IMR-90 (cell line): ENCODE measurements around the gene C22orf31. TPM values are rescaled to one million over a fixed set of nuclear protein-coding genes. Genes with fewer than 3 reads are reported as not detected.
A peak's percentile ranks its signal among the peaks of the same experiment; 100 is the strongest.

Experiments
- ATAC-seq: fragments of 200-7000 bp; cut with Tn5 transposase; 2 replicates; pipeline ENCODE4 v1.9.1; 2020; ENCODE audit warnings: low read depth, mild to moderate bottlenecking, moderate library complexity
- BruUV-seq: library from RNA; stranded (reverse); fragments of 400-500 nt; replicated peaks from 2 replicates; lab custom pipeline; 2021; lab: Mats Ljungman, UMichigan
- CTCF ChIA-PET: fragments of 300-600 bp; formaldehyde crosslinking; extraction: SDS; loops from one replicate; lab custom pipeline; 2021; ENCODE audit warnings: antibody characterized with exemption; lab: Yijun Ruan, JAX
- POLR2A ChIA-PET: fragments of 300-600 bp; sonication (Branson Sonifier 250); formaldehyde crosslinking; loops from one replicate; lab custom pipeline; 2022; ENCODE audit warnings: antibody characterized with exemption; ENCODE audit not compliant: unreplicated experiment; lab: Charles Lee
- DNase-seq: peaks from one replicate; pipeline ENCODE4 v3.0.0; 2013
- H2AFZ ChIP-seq: replicated peaks from 2 replicates; pipeline ENCODE3; 2013; ENCODE audit warnings: low read length, mild to moderate bottlenecking; ENCODE audit not compliant: poor library complexity
- H2AK5ac ChIP-seq: 2 replicates; pipeline ENCODE4 v1.6.1; 2013; ENCODE audit warnings: low read depth, low read length, inconsistent platforms
- H2AK9ac ChIP-seq: replicated peaks from 2 replicates; pipeline ENCODE3; 2013; ENCODE audit warnings: mild to moderate bottlenecking, low read depth, low read length, moderate library complexity; ENCODE audit not compliant: poor library complexity
- H2BK120ac ChIP-seq: 2 replicates; pipeline ENCODE4 v1.6.1; 2013; ENCODE audit warnings: low read depth, low read length, inconsistent platforms
- H2BK15ac ChIP-seq: 3 replicates; pipeline ENCODE4 v1.6.1; 2013; ENCODE audit warnings: low read depth, low read length, inconsistent platforms
- H2BK20ac ChIP-seq: 2 replicates; pipeline ENCODE4 v1.6.1; 2013; ENCODE audit warnings: low read depth, mild to moderate bottlenecking, inconsistent platforms, low read length, moderate library complexity
- H2BK5ac ChIP-seq: 2 replicates; pipeline ENCODE4 v1.6.1; 2013; ENCODE audit warnings: mild to moderate bottlenecking, low read depth, low read length, inconsistent platforms; ENCODE audit not compliant: poor library complexity, severe bottlenecking
- H3K14ac ChIP-seq: replicated peaks from 2 replicates; pipeline ENCODE4 v1.6.1; 2013; ENCODE audit warnings: low read depth, low read length, inconsistent platforms
- H3K18ac ChIP-seq: 2 replicates; pipeline ENCODE4 v1.6.1; 2013; ENCODE audit warnings: low read depth, low read length, control low read depth
- H3K23ac ChIP-seq: 2 replicates; pipeline ENCODE4 v1.6.1; 2013; ENCODE audit warnings: low read depth, low read length, inconsistent platforms
- H3K27ac ChIP-seq: 2 replicates; pipeline ENCODE4 v1.5.1; 2013; ENCODE audit warnings: mild to moderate bottlenecking, control low read depth, low read length; ENCODE audit not compliant: insufficient read depth
- H3K27me3 ChIP-seq: 2 replicates; pipeline ENCODE4 v1.6.1; 2013; ENCODE audit warnings: low read length; ENCODE audit not compliant: control insufficient read depth, insufficient read depth
- H3K36me3 ChIP-seq: 2 replicates; pipeline ENCODE4 v1.6.1; 2013; ENCODE audit warnings: low read length, mixed read lengths; ENCODE audit not compliant: control insufficient read depth, insufficient read depth
- H3K4ac ChIP-seq: 2 replicates; pipeline ENCODE4 v1.6.1; 2013; ENCODE audit warnings: low read depth, low read length, inconsistent platforms
- H3K4me1 ChIP-seq: 2 replicates; pipeline ENCODE4 v1.6.1; 2013; ENCODE audit warnings: low read length, mixed read lengths; ENCODE audit not compliant: control insufficient read depth, insufficient read depth
- H3K4me2 ChIP-seq: 2 replicates; pipeline ENCODE4 v1.6.1; 2013; ENCODE audit warnings: low read depth, mild to moderate bottlenecking, control low read depth, low read length, moderate library complexity
- H3K4me3 ChIP-seq: 2 replicates; pipeline ENCODE4 v1.5.1; 2013; ENCODE audit warnings: low read depth, mild to moderate bottlenecking, control low read depth, low read length, moderate library complexity; ENCODE audit not compliant: insufficient read depth
- H3K56ac ChIP-seq: 2 replicates; pipeline ENCODE4 v1.6.1; 2013; ENCODE audit warnings: low read length, inconsistent platforms; ENCODE audit not compliant: insufficient read depth; ENCODE audit errors: extremely low read depth
- H3K79me1 ChIP-seq, 2 experiments: 2 replicates each; pipeline ENCODE4 v1.6.1; 2013; ENCODE audit warnings: low read length in 2 of 2, inconsistent platforms in 1 of 2, low read depth in 1 of 2
- H3K9ac ChIP-seq: 2 replicates; pipeline ENCODE4 v1.6.1; 2013; ENCODE audit warnings: low read depth, low read length, control low read depth
- H3K9me1 ChIP-seq: 2 replicates; pipeline ENCODE4 v1.6.1; 2013; ENCODE audit warnings: low read length, inconsistent platforms; ENCODE audit not compliant: insufficient read depth
- H3K9me3 ChIP-seq: 2 replicates; pipeline ENCODE4 v1.6.1; 2013; ENCODE audit warnings: low read length; ENCODE audit not compliant: control insufficient read depth, insufficient read depth
- H4K20me1 ChIP-seq: 2 replicates; pipeline ENCODE4 v1.6.1; 2013; ENCODE audit warnings: low read length, inconsistent platforms; ENCODE audit not compliant: insufficient read depth
- H4K5ac ChIP-seq: 2 replicates; pipeline ENCODE4 v1.6.1; 2013; ENCODE audit warnings: mild to moderate bottlenecking, low read depth, low read length, control low read depth
- H4K8ac ChIP-seq, 2 experiments: 2 replicates each; pipeline ENCODE4 v1.6.1; 2013; ENCODE audit warnings: low read depth in 2 of 2, low read length in 2 of 2, control low read depth in 1 of 2, inconsistent platforms in 1 of 2
- H4K91ac ChIP-seq: 2 replicates; pipeline ENCODE4 v1.6.1; 2013; ENCODE audit warnings: low read depth, low read length, inconsistent platforms; ENCODE audit not compliant: insufficient read depth
- MAFK ChIP-seq: IDR thresholded peaks from 2 replicates; pipeline ENCODE4 v1.6.1; 2012; ENCODE audit warnings: low read depth, low read length, improper control_type of control experiment
- RAD21 ChIP-seq: IDR thresholded peaks from 2 replicates; pipeline ENCODE4 v1.6.1; 2012; ENCODE audit warnings: low read length, improper control_type of control experiment
- RFX5 ChIP-seq: IDR thresholded peaks from 2 replicates; pipeline ENCODE4 v1.8.0; 2012; ENCODE audit warnings: low read depth, mild to moderate bottlenecking, low read length, moderate library complexity
- WGBS, 2 experiments: methylation state at CpG; one replicate each; pipeline versions ENCODE4 v1.1.5 to v1.1.7; 2013; ENCODE audit warnings: missing lambda C conversion rate in 2 of 2; ENCODE audit not compliant: insufficient read length in 1 of 2; ENCODE audit errors: extremely low coverage in 2 of 2; 5-methylcytosine and 5-hydroxymethylcytosine counted together
- dilution Hi-C: fragments of 300-500 bp; cut with HindIII; formaldehyde crosslinking; loops from one replicate; pipeline ENCODE4 v1.14.3; 2018; ENCODE audit warnings: low sequenced_read_pairs; ENCODE audit not compliant: unreplicated experiment
- in situ Hi-C: fragments of 300-500 bp; cut with MboI; formaldehyde crosslinking; loops from 3 replicates; pipeline ENCODE4 v1.14.3; 2019; ENCODE audit warnings: low sequenced_read_pairs, inconsistent platforms, mixed read lengths
- intact Hi-C: fragments of 100-400 bp; cut with micrococcal nuclease; formaldehyde crosslinking; loops from 2 replicates; pipeline ENCODE4 v1.10.0; 2022
- polyA plus RNA-seq, 3 experiments: library from polyadenylated mRNA; depleted of rRNA; stranded (reverse); fragments of >200 nt; gene quantifications; 2 replicates each; pipeline ENCODE4 v1.2.3, GENCODE V29; 2012; ENCODE audit warnings: low replicate concordance in 1 of 3
- total RNA-seq: library from RNA; depleted of rRNA; stranded (reverse); fragments of >200 nt; gene quantifications from 2 replicates; pipeline ENCODE4 v1.2.3, GENCODE V29; 2012

C22orf31 gene
- total and polyA plus RNA-seq, 2 of the 4 experiments (the other 2 are of a cell fraction), result not detected

- dilution Hi-C loops, result no loop called here
- H3K14ac ChIP-seq, result no peak overlapping the region
- H3K9me3 ChIP-seq, result no peaks in the 10 kb centered on the region
- TF ChIP-seq RAD21 (no peak), MAFK (peak; percentile 85), RFX5 (no peak)
- H4K91ac ChIP-seq, result no peak overlapping the region
- H3K4ac ChIP-seq, result no peak overlapping the region
- no peaks in the 10 kb centered on the region for H4K20me1 ChIP-seq
- no peaks in the 10 kb centered on the region for H3K79me1 ChIP-seq
- DNase-seq (no peak), ATAC-seq (no peak)
- H3K56ac ChIP-seq, result no peak overlapping the region
- CTCF ChIA-PET, result no interaction called here
- H3K23ac ChIP-seq, result no peak overlapping the region
- no peak overlapping the region for H3K27ac ChIP-seq
- no peak overlapping the region for H3K18ac ChIP-seq
- H4K5ac ChIP-seq, result no peak overlapping the region
- no peak overlapping the region for H2BK5ac ChIP-seq
- H2BK15ac ChIP-seq, result no peak overlapping the region
- H3K36me3 ChIP-seq, result no peaks in the 10 kb centered on the region
- peaks cover 1% of the 10 kb centered on the region; the same call in 1 of the 2 replicates for H3K4me1 ChIP-seq
- intact Hi-C loops, result no loop called here
- no peak overlapping the region for H2AK5ac ChIP-seq
- H2BK20ac ChIP-seq, result no peak overlapping the region
- H2AK9ac ChIP-seq, result no peak overlapping the region
- H3K4me2 ChIP-seq, result no peak overlapping the region
- no peak overlapping the region for H3K4me3 ChIP-seq
- H3K9me1 ChIP-seq, result no peaks in the 10 kb centered on the region
- 94% methylated on average over 2 of the region's 7 CpGs; no CpG with 5 or more reads in 1 of the 2 experiments for WGBS, 2 experiments
- no peak overlapping the region for H3K9ac ChIP-seq
- no peaks in the 10 kb centered on the region for H3K27me3 ChIP-seq
- POLR2A ChIA-PET, result no interaction called here
- in situ Hi-C loops, result no loop called here
- H2BK120ac ChIP-seq, result no peak overlapping the region
- no TSS peak for BruUV-seq
- no peak overlapping the region for H4K8ac ChIP-seq
- H2AFZ ChIP-seq, result no peak overlapping the region
Measured at GRCh38 chr22:29082826-29083545, 21.4 kb upstream of the C22orf31 start.
